Uterus (tissue), 4 donors: Measurements from ENCODE around the gene CCDC91. TPM values are rescaled to one million over a fixed set of nuclear protein-coding genes. Genes with fewer than 3 reads are reported as not detected.

Experiments used
- DNase-seq, 2 donors: peaks; one replicate each; pipeline ENCODE4 v3.0.0-alpha.2; 2019 to 2020
- H3K27ac ChIP-seq, 2 donors: fragments of 200-600 bp; sonication (generic); 1 replicate in 1 of 2; 2 replicates in 1 of 2; pipeline ENCODE4 v1.5.1; 2016 to 2018
- H3K27me3 ChIP-seq, 2 donors: fragments of 200-600 bp; sonication (generic); one replicate each; pipeline ENCODE4 v1.5.1; 2018 to 2019; ENCODE audit warnings: control low read depth in 1 of 2
- H3K36me3 ChIP-seq, 2 donors: fragments of 200-600 bp; sonication (generic); one replicate each; pipeline ENCODE4 v1.5.1; 2019; ENCODE audit warnings: control low read depth in 1 of 2
- H3K4me1 ChIP-seq, 2 donors: fragments of 200-600 bp; sonication (generic); one replicate each; pipeline ENCODE4 v1.5.1; 2018 to 2019; ENCODE audit warnings: control low read depth in 1 of 2
- H3K4me3 ChIP-seq, 2 donors: fragments of 200-600 bp; sonication (generic); 1 replicate in 1 of 2; 2 replicates in 1 of 2; pipeline ENCODE4 v1.5.1; 2018 to 2019; ENCODE audit warnings: mild to moderate bottlenecking in 1 of 2
- H3K9me3 ChIP-seq, 2 donors: fragments of 200-600 bp; sonication (generic); one replicate each; pipeline ENCODE4 v1.5.1; 2019; ENCODE audit warnings: control low read depth in 1 of 2
- POLR2A ChIP-seq, 2 donors: fragments of 450-650 bp; IDR thresholded peaks; one replicate each; pipeline ENCODE4 v1.6.1; 2016; ENCODE audit warnings: antibody characterized with exemption in 2 of 2, mild to moderate bottlenecking in 1 of 2, moderate library complexity in 1 of 2
- intact Hi-C: fragments of 100-400 bp; cut with DNase I; formaldehyde crosslinking; loops from one replicate; pipeline ENCODE4 v1.15.1; 2023; ENCODE audit warnings: low total_unique reads
- total RNA-seq, 4 donors: library from RNA; depleted of rRNA in 3 of 4; stranded (reverse); fragments of >200 nt in 3 of 4; gene quantifications; one replicate each; pipeline versions ENCODE4 v1.1.0 to v1.2.4, GENCODE V29; 2014 to 2023
- TF ChIP-seq, protein P1 (sequence below), 4 experiments: fragments of 200-600 bp in 2 of 4; fragments of 450-650 bp in 2 of 4; sonication (generic) in 2 of 4; IDR thresholded peaks; one replicate each; pipeline ENCODE4 v1.5.1; 2016 to 2019; ENCODE audit warnings: antibody characterized with exemption in 4 of 4, mild to moderate bottlenecking in 2 of 4, moderate library complexity in 1 of 4
- donor health status: DM: yes; HTN: yes; CAD: no.

The CCDC91 gene
- total RNA-seq, 4 donors from 2014 or later = 24.7 to 49.7 (median 41.0) TPM

- Histone ChIP-seq H3K27me3 (no peaks in the 10 kb centered on the region), H3K9me3 (no peaks in the 10 kb centered on the region), H3K4me1 (no peaks in the 10 kb centered on the region), H3K4me3 (no peak overlapping the region), H3K27ac (no peak overlapping the region), H3K36me3 (no peaks in the 10 kb centered on the region)
- intact Hi-C loops = no loop called here
- no peak for TF ChIP-seq POLR2A (IDR thresholded peaks at IDR 0.05)
- TF ChIP-seq, protein P1, sequence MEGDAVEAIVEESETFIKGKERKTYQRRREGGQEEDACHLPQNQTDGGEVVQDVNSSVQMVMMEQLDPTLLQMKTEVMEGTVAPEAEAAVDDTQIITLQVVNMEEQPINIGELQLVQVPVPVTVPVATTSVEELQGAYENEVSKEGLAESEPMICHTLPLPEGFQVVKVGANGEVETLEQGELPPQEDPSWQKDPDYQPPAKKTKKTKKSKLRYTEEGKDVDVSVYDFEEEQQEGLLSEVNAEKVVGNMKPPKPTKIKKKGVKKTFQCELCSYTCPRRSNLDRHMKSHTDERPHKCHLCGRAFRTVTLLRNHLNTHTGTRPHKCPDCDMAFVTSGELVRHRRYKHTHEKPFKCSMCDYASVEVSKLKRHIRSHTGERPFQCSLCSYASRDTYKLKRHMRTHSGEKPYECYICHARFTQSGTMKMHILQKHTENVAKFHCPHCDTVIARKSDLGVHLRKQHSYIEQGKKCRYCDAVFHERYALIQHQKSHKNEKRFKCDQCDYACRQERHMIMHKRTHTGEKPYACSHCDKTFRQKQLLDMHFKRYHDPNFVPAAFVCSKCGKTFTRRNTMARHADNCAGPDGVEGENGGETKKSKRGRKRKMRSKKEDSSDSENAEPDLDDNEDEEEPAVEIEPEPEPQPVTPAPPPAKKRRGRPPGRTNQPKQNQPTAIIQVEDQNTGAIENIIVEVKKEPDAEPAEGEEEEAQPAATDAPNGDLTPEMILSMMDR (IDR thresholded peaks at IDR 0.05) = no peak
- no peak for DNase-seq
Measured at GRCh38 chr12:28212182-28212581, 21.9 kb downstream of the CCDC91 start.

DNA sequence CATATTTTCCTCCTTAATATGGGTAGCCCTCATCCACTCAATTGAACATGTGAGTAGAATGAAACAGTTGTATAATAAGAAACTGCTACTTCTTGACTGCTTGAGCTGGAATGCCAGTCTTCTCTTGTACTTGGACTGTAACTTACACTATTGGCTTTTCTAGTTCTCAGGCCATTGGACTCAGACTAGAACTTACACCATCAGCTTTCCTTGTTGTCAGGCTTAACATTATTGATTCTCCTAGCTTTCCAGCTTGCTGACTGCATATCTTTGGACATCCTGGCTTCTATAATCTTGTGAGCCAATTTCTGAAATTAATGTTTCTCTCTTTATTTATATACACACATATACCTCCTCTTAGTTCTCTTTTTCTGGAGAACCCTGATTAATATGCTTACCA is 24.8 kb downstream of the CCDC91 start:
- Histone ChIP-seq H3K27ac (no peak overlapping the region), H3K36me3 (no peaks in the 10 kb centered on the region), H3K27me3 (no peaks in the 10 kb centered on the region), H3K4me3 (no peak overlapping the region), H3K4me1 (no peaks in the 10 kb centered on the region), H3K9me3 (peaks cover 0 to 3% of the 10 kb centered on the region in 2 donors)
- intact Hi-C loops = no loop called here
- DNase-seq = no peak
- TF ChIP-seq POLR2A (IDR thresholded peaks at IDR 0.05) = no peak
- TF ChIP-seq, protein P1 (IDR thresholded peaks at IDR 0.05) = no peak

DNA sequence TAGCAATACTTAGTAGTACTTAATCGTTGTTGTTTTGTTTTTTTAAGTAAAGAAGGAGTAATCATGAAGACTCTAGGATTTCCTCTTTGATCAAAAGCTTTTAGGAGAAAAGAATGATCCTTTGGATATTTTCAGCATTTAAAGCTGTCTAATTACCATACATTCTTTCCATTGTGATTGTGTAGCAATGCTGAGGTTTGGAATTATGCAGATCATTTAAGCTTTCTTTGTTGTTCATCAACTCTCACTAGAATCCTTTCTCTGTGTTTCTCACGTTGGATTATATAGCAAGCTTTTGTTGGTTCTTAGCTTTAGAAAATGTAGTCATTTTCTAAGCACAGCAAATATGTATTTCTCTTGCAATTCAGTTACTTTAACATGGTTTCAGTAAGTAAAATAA is 25.8 kb downstream of the CCDC91 start:
- H3K36me3 ChIP-seq = no peaks in the 10 kb centered on the region
- intact Hi-C loops = no loop called here
- H3K27ac ChIP-seq = no peak overlapping the region
- no peaks in the 10 kb centered on the region for H3K4me1 ChIP-seq
- H3K9me3 ChIP-seq = peaks cover 0 to 3% of the 10 kb centered on the region in 2 donors
- DNase-seq = no peak
- no peak overlapping the region for H3K4me3 ChIP-seq
- no peak for TF ChIP-seq POLR2A (IDR thresholded peaks at IDR 0.05)
- TF ChIP-seq, protein P1 (IDR thresholded peaks at IDR 0.05) = no peak
- H3K27me3 ChIP-seq = no peaks in the 10 kb centered on the region

DNA sequence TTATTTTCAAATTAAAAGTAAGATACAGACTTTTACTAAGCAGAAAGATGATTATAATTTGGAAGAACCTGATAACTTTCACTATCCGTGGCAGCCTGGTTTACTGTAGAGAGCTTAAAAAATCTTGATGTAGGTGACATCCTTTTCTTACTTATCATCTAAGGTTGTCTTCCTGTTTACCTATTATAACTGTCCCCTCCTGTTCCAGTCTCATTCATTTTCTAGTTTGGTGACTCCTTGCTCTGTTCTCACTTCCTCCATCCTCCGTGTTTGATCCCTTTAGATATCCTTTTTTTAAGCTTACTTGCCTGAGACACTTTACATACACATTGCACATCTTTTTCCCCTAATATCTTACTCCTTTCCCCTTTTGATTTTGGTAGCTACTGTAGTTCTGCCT is 27.5 kb downstream of the CCDC91 start:
- peaks cover 0 to 3% of the 10 kb centered on the region in 2 donors for H3K9me3 ChIP-seq
- DNase-seq = no peak
- H3K27me3 ChIP-seq = no peaks in the 10 kb centered on the region
- no peak for TF ChIP-seq POLR2A (IDR thresholded peaks at IDR 0.05)
- TF ChIP-seq, protein P1 (IDR thresholded peaks at IDR 0.05) = no peak
- H3K4me3 ChIP-seq = no peak overlapping the region
- no peak overlapping the region for H3K27ac ChIP-seq
- H3K36me3 ChIP-seq = no peaks in the 10 kb centered on the region
- intact Hi-C loops = no loop called here
- H3K4me1 ChIP-seq = no peaks in the 10 kb centered on the region

- H3K4me1 ChIP-seq = no peaks in the 10 kb centered on the region
- H3K27ac ChIP-seq = no peak overlapping the region
- no peaks in the 10 kb centered on the region for H3K27me3 ChIP-seq
- H3K9me3 ChIP-seq = peaks cover 0 to 3% of the 10 kb centered on the region in 2 donors
- DNase-seq = no peak
- TF ChIP-seq, protein P1 (IDR thresholded peaks at IDR 0.05) = no peak
- TF ChIP-seq POLR2A (IDR thresholded peaks at IDR 0.05) = no peak
- no peak overlapping the region for H3K4me3 ChIP-seq
- no peaks in the 10 kb centered on the region for H3K36me3 ChIP-seq
- intact Hi-C loops = no loop called here
Measured at GRCh38 chr12:28218875-28219274, 28.6 kb downstream of the CCDC91 start.
